ENCODE measurements around the gene ERC1.
"Not testable (repeated sequence)": the region's sequence is repeated elsewhere in the genome, so short reads cannot be mapped to it uniquely, and the experiment has no call there.

ERC1 gene

GRCh38 chr12:1246637-1247036 is 255.6 kb downstream of the ERC1 start:
- FAIRE-seq: peak; percentile 58

GRCh38 chr12:1250641-1251040 is 259.6 kb downstream of the ERC1 start:
- FAIRE-seq: no peak

- FAIRE-seq: no peak
Measured at GRCh38 chr12:1252758-1253157, 261.7 kb downstream of the ERC1 start.

- not testable (repeated sequence) for FAIRE-seq
Measured at GRCh38 chr12:1255125-1255524, 264.1 kb downstream of the ERC1 start.

GRCh38 chr12:1255854-1256253 is 264.8 kb downstream of the ERC1 start:
- FAIRE-seq: not testable (repeated sequence)

GRCh38 chr12:1256285-1256684 is 265.3 kb downstream of the ERC1 start:
- no peak for FAIRE-seq

- no peak for FAIRE-seq
Measured at GRCh38 chr12:1256991-1257390, 266.0 kb downstream of the ERC1 start.

GRCh38 chr12:1262011-1262410 is 271.0 kb downstream of the ERC1 start:
- no peak for FAIRE-seq

GRCh38 chr12:1267243-1267642 is 276.2 kb downstream of the ERC1 start:
- FAIRE-seq: no peak

GRCh38 chr12:1272142-1272541 is 281.1 kb downstream of the ERC1 start:
- no peak for FAIRE-seq

GRCh38 chr12:1273051-1273450 is 282.0 kb downstream of the ERC1 start:
- FAIRE-seq: no peak

GRCh38 chr12:1277905-1278304 is 286.9 kb downstream of the ERC1 start:
- FAIRE-seq: no peak

GRCh38 chr12:1279050-1279449 is 288.0 kb downstream of the ERC1 start:
- FAIRE-seq: peak; percentile 46

GRCh38 chr12:1280059-1280458 is 289.0 kb downstream of the ERC1 start:
- no peak for FAIRE-seq

GRCh38 chr12:1281683-1282366 is 290.8 kb downstream of the ERC1 start:
- no peak for FAIRE-seq

GRCh38 chr12:1282670-1283315 is 291.8 kb downstream of the ERC1 start:
- peak; percentile 79 for FAIRE-seq

GRCh38 chr12:1283316-1283715 is 292.3 kb downstream of the ERC1 start:
- peak; percentile 35 for FAIRE-seq

- FAIRE-seq: no peak
Measured at GRCh38 chr12:1284611-1285010, 293.6 kb downstream of the ERC1 start.

- FAIRE-seq: no peak
Measured at GRCh38 chr12:1287446-1287975, 296.5 kb downstream of the ERC1 start.

GRCh38 chr12:1288333-1288732 is 297.3 kb downstream of the ERC1 start:
- FAIRE-seq: no peak

GRCh38 chr12:1289371-1290155 is 298.5 kb downstream of the ERC1 start:
- no peak for FAIRE-seq

- no peak for FAIRE-seq
Measured at GRCh38 chr12:1290716-1291115, 299.7 kb downstream of the ERC1 start.

- FAIRE-seq: peak; percentile 73
Measured at GRCh38 chr12:1291601-1292332, 300.7 kb downstream of the ERC1 start.

Data from endometrium (tissue), 2 donors.